Non-pigmented ciliary epithelial cell (primary cell): ENCODE data around the gene PPP2R2B.

Experiments used
- DNase-seq: peaks from one replicate; pipeline ENCODE4 v3.0.0-alpha.2; 2010; ENCODE audit warnings: low read depth

The PPP2R2B gene

GRCh38 chr5:146548781-146549449 lies 329.6 kb downstream of the PPP2R2B start:
- no peak for DNase-seq

GRCh38 chr5:146544232-146544631 lies 334.3 kb downstream of the PPP2R2B start:
- no peak for DNase-seq

GRCh38 chr5:146541958-146542849 lies 336.4 kb downstream of the PPP2R2B start:
- DNase-seq, result no peak

GRCh38 chr5:146540414-146540813 lies 338.1 kb downstream of the PPP2R2B start:
- no peak for DNase-seq

GRCh38 chr5:146539973-146540372 lies 338.6 kb downstream of the PPP2R2B start:
- DNase-seq, result no peak

GRCh38 chr5:146538432-146538831 lies 340.1 kb downstream of the PPP2R2B start:
- DNase-seq, result no peak

- no peak for DNase-seq
Measured at GRCh38 chr5:146533882-146534281, 344.7 kb downstream of the PPP2R2B start.

GRCh38 chr5:146533260-146533857 lies 345.2 kb downstream of the PPP2R2B start:
- peak; percentile 28 for DNase-seq
